ENCODE data around the gene DCDC2C. TPM values are rescaled to one million over a fixed set of nuclear protein-coding genes. Genes with fewer than 3 reads are reported as not detected.

DCDC2C gene
- total RNA-seq, 1 donor from 2014 or later, result 1.2 TPM

DNA sequence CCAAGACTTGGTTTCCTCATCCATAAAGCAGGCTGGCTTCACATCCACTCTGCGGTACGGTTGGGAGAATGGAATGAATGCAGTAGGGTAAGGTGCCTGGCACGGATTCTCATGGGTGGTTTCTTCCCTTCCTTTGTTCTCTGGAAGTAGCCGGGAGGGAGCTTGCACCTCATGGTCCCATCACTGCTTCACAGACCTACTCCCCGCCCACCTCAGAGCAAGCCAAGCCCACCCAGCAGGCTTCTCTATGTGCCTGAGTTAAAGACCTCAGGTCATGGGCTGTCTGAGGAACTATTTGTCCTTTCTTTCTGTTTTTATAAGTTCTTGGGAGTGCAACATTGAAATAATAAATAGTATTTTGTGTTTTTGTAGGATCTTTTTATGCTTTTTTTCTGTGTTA lies 3.5 kb downstream of the DCDC2C start:
- FAIRE-seq, result no peak
- DNase-seq (ENCODE audit: low spot score in 2 of 2), result no peak

DNA sequence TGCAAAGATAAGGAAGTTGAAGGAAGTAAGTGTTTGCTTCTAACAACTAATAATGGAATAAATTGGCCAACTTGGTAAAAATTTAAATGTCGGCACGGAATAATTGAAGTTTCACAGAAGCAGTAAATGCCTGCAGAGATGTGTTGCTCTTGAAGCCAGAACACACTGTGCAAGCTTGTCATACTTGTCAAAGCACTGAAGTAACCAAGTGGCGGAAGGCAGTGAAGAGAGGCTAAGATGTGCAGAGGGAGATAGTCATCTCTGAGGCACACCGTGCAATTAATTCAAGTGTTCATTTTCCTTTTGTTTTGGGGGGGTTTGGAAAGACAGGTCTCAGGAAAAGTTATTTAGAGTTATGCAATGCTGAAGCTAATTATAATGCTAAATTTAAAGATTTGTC lies 5.2 kb downstream of the DCDC2C start:
- DNase-seq (ENCODE audit: low spot score in 2 of 2), result no peak
- no peak for FAIRE-seq

- no peak for DNase-seq (ENCODE audit: low spot score in 2 of 2)
- FAIRE-seq, result no peak
Measured at GRCh38 chr2:3709225-3709624, 5.8 kb downstream of the DCDC2C start.

GRCh38 chr2:3712424-3712823 lies 9.0 kb downstream of the DCDC2C start:
- FAIRE-seq (no peak), DNase-seq (ENCODE audit: low spot score in 2 of 2) (no peak)

DNA sequence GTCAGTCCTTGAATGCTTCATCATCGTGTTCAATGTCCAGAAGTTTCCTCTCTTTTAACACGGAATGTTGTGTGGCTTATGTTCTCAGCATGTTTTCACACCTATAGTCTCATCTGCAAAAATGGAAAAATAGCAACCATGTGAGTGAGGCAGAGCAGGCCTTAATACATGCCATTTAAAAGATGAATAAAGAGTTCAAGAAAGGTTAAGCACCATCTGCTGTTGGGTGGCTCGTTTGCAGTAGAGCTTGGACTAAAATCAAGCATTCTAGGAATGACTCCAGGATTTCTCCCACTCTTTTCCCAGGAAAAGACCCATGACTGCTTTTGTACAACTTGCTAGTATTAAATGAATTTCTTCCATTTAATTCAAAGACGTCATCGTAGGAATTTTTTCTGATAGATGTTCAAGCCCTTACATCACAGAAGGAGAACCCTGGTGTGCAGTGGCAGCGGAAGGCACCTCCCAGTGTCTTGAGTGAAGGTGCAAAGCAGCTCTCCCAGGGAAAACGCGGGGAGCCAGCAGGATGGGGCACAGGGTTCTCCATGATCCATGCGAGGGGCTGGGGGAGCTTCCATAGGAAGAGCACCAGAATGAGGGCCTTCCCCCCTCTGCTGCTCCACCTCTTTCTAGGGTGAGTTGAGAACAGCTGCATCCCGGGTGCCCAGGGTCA lies 9.6 kb downstream of the DCDC2C start:
- DNase-seq (ENCODE audit: low spot score in 2 of 2) (peak in 1 of 2 donors; percentile 25), FAIRE-seq (no peak)

GRCh38 chr2:3718679-3719078 lies 15.3 kb downstream of the DCDC2C start:
- FAIRE-seq, result no peak
- no peak for DNase-seq (ENCODE audit: low spot score in 2 of 2)

DNA sequence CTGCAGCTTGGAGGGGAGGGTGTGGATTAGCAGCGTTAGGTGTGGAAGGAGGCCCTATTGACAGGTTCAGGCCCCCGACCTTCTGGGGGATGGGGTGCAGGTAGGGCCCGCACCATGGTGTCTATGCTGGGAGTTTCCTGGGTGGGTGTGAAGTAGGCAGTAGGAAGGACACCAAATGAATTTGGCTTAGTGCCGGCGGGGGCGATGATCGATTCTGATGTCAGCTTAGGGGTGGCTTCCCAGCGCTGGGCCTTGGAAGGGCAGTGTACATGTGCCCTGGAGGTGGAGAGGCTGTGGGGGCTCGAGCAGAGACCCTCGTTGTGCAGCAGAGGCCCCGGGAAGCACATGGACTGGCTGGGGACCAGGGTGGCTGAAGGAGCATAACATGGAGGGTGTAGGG lies 21.6 kb downstream of the DCDC2C start:
- DNase-seq (ENCODE audit: low spot score in 2 of 2), result no peak
- no peak for FAIRE-seq

- FAIRE-seq, result no peak
Measured at GRCh38 chr2:3725458-3726250, 22.3 kb downstream of the DCDC2C start.

DNA sequence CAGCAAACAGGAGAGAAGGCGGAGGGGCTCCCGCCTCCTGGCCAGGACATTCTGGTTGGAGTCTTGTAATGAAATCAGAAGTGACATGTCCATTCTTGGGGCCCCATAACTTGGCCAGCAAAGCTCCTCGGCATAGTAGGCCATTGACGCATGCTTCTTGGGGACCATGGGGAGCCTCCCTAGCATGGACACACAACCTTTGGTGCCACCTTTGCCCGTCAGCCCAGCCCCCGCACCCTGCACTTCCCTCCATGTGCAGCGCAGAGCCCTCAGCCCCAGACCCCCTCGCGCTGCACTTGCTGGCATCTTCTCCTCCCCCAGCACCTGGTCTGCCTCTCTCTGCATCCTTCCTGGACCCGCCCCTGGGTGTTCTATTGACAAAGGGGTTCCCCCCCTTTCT lies 23.1 kb downstream of the DCDC2C start:
- no peak for FAIRE-seq
- DNase-seq (ENCODE audit: low spot score in 2 of 2), result no peak

More at GRCh38 chr2:3725458-3726250, 22.3 kb downstream of the DCDC2C start:
- DNase-seq (ENCODE audit: low spot score in 2 of 2), result no peak

GRCh38 chr2:3727397-3728045 lies 24.1 kb downstream of the DCDC2C start:
- FAIRE-seq (no peak), DNase-seq (ENCODE audit: low spot score in 2 of 2) (no peak)

GRCh38 chr2:3728104-3729054 lies 25.0 kb downstream of the DCDC2C start:
- FAIRE-seq (no peak), DNase-seq (ENCODE audit: low spot score in 2 of 2) (peak in 1 of 2 donors; percentile 45)

DNA sequence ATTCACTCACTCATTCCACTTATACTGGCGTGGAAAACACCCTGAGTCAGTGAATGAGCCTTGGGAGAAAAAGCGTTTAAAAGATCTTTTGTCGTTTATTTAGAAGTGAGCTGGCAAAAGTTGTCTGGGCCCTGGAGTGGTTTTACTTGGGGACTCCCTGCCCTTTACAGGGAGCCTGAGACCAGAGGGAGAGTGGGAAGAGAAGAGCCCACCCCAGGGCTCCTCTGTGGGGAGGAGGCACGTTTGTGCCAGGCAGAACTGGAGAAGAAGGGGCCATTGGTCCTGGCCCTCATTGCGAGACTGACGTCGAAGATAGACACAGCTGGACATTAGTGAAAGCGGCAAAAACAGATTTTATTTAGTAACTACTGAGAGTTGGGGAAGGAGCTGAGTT lies 25.7 kb downstream of the DCDC2C start:
- DNase-seq (ENCODE audit: low spot score in 2 of 2) (no peak), FAIRE-seq (no peak)

DNA sequence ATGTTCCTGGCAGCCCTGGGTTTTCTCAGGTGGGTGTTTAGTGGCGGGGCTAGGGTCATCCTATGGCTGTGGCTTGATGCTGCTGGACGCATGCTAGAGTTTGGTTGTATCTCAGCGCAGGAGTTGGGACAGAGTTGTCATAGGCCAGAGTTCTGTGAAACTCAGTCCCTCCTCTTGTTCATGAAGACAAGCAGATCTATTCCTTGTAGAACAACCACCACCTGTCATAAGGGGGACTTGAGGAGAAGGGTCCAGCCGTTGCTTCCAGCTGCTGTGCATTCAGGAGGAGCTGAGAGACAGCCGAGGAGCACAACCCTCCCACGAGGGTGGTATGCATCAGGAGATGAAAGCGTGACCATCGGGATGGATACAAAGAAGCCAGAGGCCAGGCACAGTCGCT lies 26.4 kb downstream of the DCDC2C start:
- DNase-seq (ENCODE audit: low spot score in 2 of 2), result no peak
- no peak for FAIRE-seq

DNA sequence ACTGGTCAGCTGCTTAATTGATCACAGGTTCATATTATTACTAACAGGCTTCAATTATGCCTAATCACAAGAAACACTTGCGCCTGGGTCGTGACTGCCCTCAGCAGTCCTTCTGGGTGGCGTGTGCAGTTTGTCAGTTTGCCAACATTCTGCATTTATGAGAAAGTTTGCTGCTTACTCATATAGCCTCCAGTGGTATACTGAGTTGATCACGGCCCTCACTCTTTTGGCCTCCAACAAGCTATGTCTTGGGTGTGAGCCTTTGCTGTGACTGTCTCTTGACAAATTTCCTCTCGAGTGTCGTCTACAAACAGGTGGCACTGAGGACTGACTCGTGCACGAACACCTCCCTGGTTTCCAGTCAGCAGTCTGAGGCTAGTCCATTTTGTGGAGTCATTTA lies 27.3 kb downstream of the DCDC2C start:
- DNase-seq (ENCODE audit: low spot score in 2 of 2) (no peak), FAIRE-seq (no peak)

- FAIRE-seq (no peak), DNase-seq (ENCODE audit: low spot score in 2 of 2) (no peak)
Measured at GRCh38 chr2:3731829-3732228, 28.5 kb downstream of the DCDC2C start.

- no peak for DNase-seq (ENCODE audit: low spot score in 2 of 2)
- no peak for FAIRE-seq
Measured at GRCh38 chr2:3736112-3736511, 32.7 kb downstream of the DCDC2C start.

DNA sequence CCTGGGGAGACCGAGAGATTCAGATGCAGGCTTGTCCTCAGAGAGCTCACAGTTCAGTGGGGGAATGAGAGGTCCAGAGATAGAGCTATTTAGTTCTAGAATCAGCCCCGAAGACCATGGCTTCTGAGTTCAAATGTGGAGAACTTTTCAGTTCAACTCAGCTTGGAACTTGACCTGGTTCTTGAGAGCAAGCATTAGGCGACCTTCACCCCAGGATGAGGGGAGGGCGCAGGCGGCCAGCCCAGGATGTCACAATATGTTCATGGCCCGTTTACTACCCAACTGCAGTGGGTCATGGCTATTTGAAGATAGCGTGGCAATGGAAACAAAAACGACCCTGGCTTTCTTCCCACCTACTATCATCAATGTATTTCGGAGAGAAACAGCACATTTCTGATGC lies 33.8 kb downstream of the DCDC2C start:
- DNase-seq (ENCODE audit: low spot score in 2 of 2) (no peak), FAIRE-seq (no peak)

- FAIRE-seq, result no peak
- no peak for DNase-seq (ENCODE audit: low spot score in 2 of 2)
Measured at GRCh38 chr2:3738454-3738853, 35.1 kb downstream of the DCDC2C start.

DNA sequence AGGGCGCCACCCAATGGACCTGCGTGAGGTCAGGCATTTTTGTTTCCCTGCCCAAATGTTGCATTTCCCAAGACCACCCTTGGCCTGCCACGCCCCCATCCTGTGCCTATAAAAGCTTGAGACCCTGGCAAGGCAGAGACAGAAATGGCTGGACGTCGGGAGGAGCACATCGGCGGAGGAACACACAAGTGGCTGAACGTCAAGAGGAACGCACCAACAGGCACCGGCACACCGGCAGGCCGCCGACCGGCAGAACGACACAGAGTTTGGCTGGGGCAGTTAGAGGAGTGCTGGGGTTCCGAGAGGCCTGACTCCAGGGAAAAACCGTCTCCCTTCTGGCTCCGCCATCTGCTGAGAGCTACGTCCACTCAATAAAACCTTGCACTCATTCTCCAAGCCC lies 35.9 kb downstream of the DCDC2C start:
- FAIRE-seq, result no peak

GRCh38 chr2:3741396-3741795 lies 38.0 kb downstream of the DCDC2C start:
- FAIRE-seq, result no peak

More for the DNA sequence above, 35.9 kb downstream of the DCDC2C start:
- DNase-seq (ENCODE audit: low spot score in 2 of 2), result no peak

More at GRCh38 chr2:3741396-3741795, 38.0 kb downstream of the DCDC2C start:
- DNase-seq (ENCODE audit: low spot score in 2 of 2), result no peak
